Chondrocyte (in vitro differentiated cells): ENCODE data around the gene INO80D. TPM values are rescaled to one million over a fixed set of nuclear protein-coding genes. Genes with fewer than 3 reads are reported as not detected.
A peak's percentile ranks its signal among the peaks of the same experiment; 100 is the strongest.

Experiments used
- DNase-seq: peaks from one replicate; pipeline ENCODE4 v3.0.0; 2021; ENCODE audit warnings: mixed read lengths, low spot score
- H3K27ac Mint-ChIP-seq: one replicate; pipeline ENCODE4 v1.8.0; 2021; ENCODE audit warnings: mild to moderate bottlenecking, moderate library complexity, mixed read lengths; ENCODE audit not compliant: unreplicated experiment
- H3K27me3 Mint-ChIP-seq: 2 replicates; pipeline ENCODE4 v1.8.0; 2021; ENCODE audit warnings: low read depth, mixed read lengths
- H3K36me3 Mint-ChIP-seq: 2 replicates; pipeline ENCODE4 v1.8.0; 2021; ENCODE audit warnings: low read depth, mixed read lengths
- H3K4me1 Mint-ChIP-seq: 2 replicates; pipeline ENCODE4 v1.8.0; 2021; ENCODE audit warnings: low read depth, mild to moderate bottlenecking, mixed read lengths
- H3K4me3 Mint-ChIP-seq: one replicate; pipeline ENCODE4 v1.8.0; 2021; ENCODE audit warnings: mild to moderate bottlenecking, moderate library complexity, mixed read lengths; ENCODE audit not compliant: unreplicated experiment
- H3K9me3 Mint-ChIP-seq: 2 replicates; pipeline ENCODE4 v1.8.0; 2021; ENCODE audit warnings: low read depth, mixed read lengths
- total RNA-seq: library from RNA; stranded (reverse); gene quantifications from 3 replicates; pipeline ENCODE4 v1.2.1, GENCODE V29; 2021
- TF ChIP-seq, protein P1 (sequence below): fragments of 200-600 bp; sonication (generic); IDR thresholded peaks from 2 replicates; pipeline ENCODE4 v1.5.0; 2021; ENCODE audit warnings: antibody characterized with exemption, mild to moderate bottlenecking, moderate library complexity

Gene INO80D
- total RNA-seq, 1 donor from 2014 or later: 14.5 TPM

DNA sequence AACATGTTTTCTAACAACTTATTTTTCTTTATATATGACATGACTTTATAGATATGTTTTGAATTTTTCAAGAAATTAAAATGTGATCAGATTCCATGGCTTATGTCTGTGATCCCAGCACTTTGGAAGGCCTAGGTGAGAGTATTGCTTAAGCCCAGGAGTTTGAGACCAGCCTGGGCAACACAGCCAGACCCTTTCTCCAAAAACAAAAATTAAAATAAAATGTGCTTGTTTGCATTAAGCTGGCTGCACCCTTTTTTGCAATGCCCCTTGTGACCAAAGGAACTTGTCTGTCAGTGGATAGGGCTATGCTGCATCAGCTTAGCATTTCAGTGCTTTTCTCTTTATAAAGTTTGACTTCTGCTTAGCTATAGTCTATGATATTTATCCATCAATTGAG lies 2.3 kb upstream of the INO80D start:
- H3K4me1 Mint-ChIP-seq: peaks cover 28% of the 10 kb centered on the region
- no peaks in the 10 kb centered on the region for H3K27me3 Mint-ChIP-seq
- DNase-seq: no peak
- H3K27ac Mint-ChIP-seq: no peak overlapping the region
- H3K36me3 Mint-ChIP-seq: no peaks in the 10 kb centered on the region
- H3K9me3 Mint-ChIP-seq: no peaks in the 10 kb centered on the region
- no peak overlapping the region for H3K4me3 Mint-ChIP-seq
- TF ChIP-seq, protein P1, sequence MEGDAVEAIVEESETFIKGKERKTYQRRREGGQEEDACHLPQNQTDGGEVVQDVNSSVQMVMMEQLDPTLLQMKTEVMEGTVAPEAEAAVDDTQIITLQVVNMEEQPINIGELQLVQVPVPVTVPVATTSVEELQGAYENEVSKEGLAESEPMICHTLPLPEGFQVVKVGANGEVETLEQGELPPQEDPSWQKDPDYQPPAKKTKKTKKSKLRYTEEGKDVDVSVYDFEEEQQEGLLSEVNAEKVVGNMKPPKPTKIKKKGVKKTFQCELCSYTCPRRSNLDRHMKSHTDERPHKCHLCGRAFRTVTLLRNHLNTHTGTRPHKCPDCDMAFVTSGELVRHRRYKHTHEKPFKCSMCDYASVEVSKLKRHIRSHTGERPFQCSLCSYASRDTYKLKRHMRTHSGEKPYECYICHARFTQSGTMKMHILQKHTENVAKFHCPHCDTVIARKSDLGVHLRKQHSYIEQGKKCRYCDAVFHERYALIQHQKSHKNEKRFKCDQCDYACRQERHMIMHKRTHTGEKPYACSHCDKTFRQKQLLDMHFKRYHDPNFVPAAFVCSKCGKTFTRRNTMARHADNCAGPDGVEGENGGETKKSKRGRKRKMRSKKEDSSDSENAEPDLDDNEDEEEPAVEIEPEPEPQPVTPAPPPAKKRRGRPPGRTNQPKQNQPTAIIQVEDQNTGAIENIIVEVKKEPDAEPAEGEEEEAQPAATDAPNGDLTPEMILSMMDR: no peak

DNA sequence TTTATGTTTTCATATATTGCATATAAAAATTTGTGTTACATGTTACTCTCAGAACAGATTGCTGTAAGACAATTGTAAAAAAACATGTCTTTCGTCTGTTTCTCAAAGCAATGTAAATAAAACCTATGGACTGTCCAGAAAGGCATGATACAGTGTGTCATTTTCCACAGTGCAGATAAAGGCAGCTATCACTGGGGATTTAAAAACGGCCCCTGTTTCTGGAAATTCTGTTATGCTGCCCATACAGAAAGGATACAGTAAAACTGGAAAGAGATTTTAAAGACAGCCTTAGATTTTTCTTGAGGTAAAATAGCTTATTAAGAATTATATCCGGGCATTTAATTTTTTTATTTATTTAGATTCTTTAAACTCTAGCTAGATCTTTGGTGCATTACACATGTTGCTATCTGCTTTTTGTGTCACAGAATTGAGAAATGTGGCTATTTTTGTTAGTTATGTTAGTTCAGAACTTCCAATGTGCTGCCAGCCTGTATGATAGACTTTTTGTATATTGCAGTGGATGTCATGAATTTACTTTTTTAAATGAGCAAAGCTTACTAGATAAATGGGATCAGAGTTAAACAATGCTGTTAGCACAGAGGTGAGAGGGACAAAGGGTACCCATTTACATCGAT lies 859 bp upstream of the INO80D start:
- TF ChIP-seq, protein P1: no peak
- peak overlapping the region; percentile 75 for H3K27ac Mint-ChIP-seq
- no peaks in the 10 kb centered on the region for H3K27me3 Mint-ChIP-seq
- H3K4me1 Mint-ChIP-seq: peaks cover 25% of the 10 kb centered on the region
- peak overlapping the region; percentile 98 for H3K4me3 Mint-ChIP-seq
- no peaks in the 10 kb centered on the region for H3K36me3 Mint-ChIP-seq
- no peak for DNase-seq
- no peaks in the 10 kb centered on the region for H3K9me3 Mint-ChIP-seq

DNA sequence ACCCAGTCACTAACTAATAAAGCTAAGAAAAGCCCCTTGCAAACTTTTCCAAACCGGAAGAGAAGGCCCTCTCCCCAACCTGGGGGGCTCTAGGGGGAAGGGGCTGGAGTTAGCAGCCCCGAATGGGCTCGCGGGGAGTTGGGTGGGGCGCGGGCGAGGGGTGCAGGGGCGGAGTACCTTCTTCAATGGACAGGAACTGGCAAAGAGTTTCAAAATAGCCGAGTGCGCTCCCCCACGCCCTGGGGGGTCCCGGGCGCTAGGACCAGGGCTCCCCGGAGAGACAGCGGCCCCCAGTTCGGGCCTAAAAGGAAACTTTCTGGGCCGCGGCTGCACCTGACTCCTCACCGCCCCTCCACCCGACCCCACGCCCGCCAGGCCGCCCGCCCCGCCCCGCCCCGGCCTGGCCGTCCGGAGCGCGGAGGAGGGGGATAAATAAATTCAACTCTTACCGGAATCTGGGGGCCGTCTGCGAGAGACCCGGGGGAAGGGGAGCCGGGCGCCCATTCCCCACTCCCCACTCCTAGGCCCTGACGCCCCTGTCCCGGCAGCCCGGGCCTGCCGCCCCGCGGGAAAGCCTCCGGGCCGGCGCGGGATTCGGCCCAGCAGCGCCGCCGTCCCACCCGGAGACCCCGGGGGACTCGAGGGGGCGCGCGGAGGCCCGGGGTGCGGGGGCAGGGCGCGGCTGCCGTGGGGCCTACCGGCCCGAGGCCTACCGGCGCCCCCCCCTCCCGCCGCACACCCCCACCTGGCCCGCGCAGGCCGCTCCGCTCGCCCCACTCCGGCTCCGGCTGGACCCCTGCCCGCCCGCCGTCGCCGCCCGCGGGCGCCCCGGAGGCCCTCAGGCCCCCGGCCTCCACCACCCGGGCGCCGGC lies 868 bp downstream of the INO80D start:
- peaks cover 24% of the 10 kb centered on the region for H3K4me1 Mint-ChIP-seq
- TF ChIP-seq, protein P1: no peak
- H3K36me3 Mint-ChIP-seq: no peaks in the 10 kb centered on the region
- peak overlapping the region; percentile 99 for H3K27ac Mint-ChIP-seq
- no peaks in the 10 kb centered on the region for H3K27me3 Mint-ChIP-seq
- peak overlapping the region; percentile 98 for H3K4me3 Mint-ChIP-seq
- H3K9me3 Mint-ChIP-seq: no peaks in the 10 kb centered on the region
- DNase-seq: no peak

DNA sequence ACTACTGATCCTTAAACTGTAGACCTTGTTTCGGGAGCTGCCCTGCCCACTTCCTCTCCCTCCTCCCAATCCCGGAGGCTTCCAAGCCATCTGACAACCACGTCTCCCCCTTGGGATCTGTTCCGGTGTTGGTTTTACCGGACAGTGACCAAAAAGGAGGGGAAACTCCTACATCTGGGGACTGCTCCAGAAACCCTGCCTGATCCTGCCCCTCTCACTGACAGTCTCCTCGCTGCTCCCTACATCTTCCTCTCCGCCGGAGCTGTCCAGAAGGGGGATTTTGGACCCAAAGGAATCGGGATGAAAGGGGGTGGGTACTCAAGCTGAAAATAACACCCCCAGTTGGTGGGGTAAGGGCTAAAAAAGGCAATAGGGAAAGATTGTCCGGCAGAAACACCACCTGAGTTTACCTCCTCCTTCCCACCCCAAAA lies 1.5 kb downstream of the INO80D start:
- peak overlapping the region; percentile 98 for H3K4me3 Mint-ChIP-seq
- H3K27me3 Mint-ChIP-seq: no peaks in the 10 kb centered on the region
- H3K27ac Mint-ChIP-seq: peak overlapping the region; percentile 99
- TF ChIP-seq, protein P1: peak; percentile 37
- no peaks in the 10 kb centered on the region for H3K36me3 Mint-ChIP-seq
- peaks cover 27% of the 10 kb centered on the region for H3K4me1 Mint-ChIP-seq
- no peaks in the 10 kb centered on the region for H3K9me3 Mint-ChIP-seq
- no peak for DNase-seq

DNA sequence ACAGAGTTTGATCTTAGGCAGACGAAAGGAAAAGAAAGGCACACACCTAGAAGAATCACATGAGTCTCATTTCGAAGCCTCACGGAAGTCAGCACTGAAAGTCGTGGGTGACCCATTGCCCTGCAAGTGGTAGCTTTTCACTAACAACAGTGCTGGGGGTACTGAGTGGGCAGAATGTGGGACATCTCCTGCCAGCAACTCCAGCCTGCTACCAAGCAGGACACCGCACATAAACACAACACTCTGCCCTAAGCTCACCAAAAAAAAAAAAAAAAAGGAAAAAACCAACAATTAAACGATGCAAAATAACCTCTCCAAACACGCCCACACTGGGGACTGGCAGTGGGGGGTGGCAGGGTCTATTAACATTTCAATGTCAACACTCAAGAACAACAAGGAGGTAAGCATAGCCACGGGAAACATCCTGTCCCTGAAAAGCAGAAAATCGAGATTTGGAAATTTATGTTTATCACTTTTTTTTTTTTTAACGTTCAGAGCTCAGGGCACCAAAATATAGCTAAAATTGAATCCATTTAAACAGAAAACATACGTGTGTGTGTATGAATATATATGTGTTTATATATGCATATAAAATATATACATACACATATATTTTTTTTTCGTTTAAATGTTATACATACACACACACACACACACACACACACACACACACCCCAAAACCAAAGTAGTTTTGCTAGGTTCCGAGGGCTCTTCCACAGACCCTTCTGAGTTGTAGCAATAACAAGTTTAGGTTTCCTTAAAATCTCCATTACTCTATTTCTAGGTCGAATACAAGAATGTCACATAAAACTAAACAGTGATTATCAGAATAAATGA lies 2.2 kb downstream of the INO80D start:
- H3K9me3 Mint-ChIP-seq: no peaks in the 10 kb centered on the region
- no peak for DNase-seq
- H3K4me1 Mint-ChIP-seq: peaks cover 28% of the 10 kb centered on the region
- TF ChIP-seq, protein P1: no peak
- H3K27ac Mint-ChIP-seq: peak overlapping the region; percentile 99
- no peaks in the 10 kb centered on the region for H3K36me3 Mint-ChIP-seq
- no peaks in the 10 kb centered on the region for H3K27me3 Mint-ChIP-seq
- H3K4me3 Mint-ChIP-seq: peak overlapping the region; percentile 98
